NK-92 (cell line): ENCODE measurements around the gene AGXT2.

Experiments
- DNase-seq: peaks from one replicate; lab custom pipeline; 2025; ENCODE audit not compliant: unreplicated experiment; lab: John Stamatoyannopoulos, UW

Gene AGXT2, protein sequence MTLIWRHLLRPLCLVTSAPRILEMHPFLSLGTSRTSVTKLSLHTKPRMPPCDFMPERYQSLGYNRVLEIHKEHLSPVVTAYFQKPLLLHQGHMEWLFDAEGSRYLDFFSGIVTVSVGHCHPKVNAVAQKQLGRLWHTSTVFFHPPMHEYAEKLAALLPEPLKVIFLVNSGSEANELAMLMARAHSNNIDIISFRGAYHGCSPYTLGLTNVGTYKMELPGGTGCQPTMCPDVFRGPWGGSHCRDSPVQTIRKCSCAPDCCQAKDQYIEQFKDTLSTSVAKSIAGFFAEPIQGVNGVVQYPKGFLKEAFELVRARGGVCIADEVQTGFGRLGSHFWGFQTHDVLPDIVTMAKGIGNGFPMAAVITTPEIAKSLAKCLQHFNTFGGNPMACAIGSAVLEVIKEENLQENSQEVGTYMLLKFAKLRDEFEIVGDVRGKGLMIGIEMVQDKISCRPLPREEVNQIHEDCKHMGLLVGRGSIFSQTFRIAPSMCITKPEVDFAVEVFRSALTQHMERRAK

DNA sequence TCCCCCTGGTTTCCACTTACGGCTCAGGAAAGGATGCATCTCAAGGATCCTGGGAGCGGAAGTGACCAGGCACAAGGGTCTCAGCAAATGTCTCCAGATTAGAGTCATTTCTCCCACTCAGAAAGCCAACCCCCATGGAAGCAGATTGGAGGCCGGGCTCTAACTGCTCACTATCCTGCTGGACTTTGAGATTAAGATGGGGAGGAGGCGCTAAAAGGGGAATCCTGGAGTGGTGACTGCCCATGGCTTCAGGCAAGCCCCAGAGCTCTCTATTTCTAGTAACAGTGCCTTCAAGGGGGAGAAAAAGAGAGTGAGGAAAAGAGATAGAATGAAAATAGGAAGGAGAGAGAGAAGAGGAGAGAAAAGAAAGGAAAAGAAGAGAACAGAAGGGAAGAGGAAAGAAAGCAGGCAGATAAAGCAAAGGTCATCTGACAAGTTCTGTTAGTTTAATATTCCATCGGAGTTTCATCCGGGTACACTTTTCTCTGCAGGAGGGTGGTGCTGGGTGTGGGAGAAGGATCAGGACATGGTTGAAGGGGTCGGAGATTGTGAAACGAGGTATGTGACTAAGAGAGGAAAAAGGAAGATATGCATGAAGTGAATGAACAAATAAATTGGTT, at the start of gene AGXT2:
AGXT2 (minus strand) TSS at position 165 of the 620 bp plus-strand sequence; CDS start at position 108, 57 bp downstream.
- DNase-seq, result no peak

DNA sequence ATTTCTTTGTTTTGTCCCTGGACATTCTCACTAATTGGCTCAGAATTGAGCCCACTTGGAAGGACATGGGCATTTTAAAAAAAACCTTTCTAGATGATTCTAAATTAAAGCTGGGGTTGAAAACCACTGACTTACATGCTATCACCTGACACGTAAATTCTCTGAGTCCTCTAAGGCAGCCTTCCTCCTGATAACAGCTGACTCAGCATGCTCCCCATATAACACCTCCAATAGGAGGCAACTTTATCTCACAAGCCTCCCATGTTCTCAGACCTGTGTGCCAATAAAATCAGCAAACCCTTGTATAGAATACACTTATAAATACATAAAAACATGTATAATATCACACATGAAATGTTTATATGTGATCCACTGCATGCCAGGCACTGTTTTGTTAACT, 49.2 kb upstream of the AGXT2 start:
- DNase-seq, result no peak

DNA sequence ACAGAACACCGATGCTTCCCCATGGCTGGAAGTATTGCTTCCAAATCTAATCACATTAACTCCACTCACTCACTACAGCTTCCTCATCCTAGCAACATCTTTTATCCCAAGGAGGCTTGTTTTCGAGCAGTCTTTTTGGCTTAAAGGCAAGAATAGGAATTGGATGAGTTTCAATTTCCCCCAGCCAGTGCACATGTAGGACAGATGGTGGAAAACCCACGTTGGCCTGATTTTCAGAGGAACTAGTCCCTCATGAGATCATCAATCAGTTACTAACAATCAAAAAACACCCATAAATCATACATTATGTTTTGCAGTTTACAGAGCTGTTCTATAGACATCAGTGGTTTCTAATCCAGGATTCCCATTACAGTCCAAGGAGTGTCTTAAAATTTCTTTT, 48.5 kb upstream of the AGXT2 start:
- no peak for DNase-seq

DNA sequence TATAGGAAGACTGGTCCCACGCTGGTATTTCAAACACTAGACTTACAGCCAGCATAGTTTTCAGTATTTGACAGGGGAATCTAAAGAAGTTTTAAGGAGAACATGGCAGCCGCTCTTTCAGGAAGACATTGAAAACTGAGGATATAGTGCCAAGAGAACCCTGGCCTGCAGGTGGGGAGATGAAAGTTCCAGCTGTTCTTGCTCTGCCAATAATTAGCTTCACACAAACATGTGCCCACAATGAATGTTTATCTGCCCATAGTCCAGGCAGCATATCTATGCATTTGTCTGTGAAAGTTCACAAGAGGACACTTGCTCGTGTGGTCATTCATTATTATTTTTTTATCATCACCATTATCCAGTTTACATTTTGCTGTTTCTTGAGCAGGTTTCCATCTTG, 47.6 kb upstream of the AGXT2 start:
- no peak for DNase-seq

DNA sequence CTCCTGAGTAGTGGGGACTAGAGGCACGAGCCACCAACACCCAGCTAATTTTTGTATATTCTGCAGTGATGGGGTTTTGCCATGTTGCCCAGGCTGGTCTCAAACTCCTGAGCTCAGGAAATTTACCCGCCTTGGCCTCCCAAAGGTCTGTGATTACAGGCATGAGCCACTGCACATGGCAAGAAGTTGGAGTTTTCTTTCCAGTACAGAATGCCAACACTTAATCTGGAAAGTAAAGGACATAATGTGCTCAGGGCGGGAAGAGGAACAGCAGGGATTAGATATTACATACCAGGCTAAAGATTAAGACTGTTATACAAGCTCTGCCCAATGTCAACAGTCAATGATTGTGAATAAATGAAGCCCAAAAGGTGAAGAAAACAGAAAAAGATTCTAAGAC, 47.2 kb upstream of the AGXT2 start:
- no peak for DNase-seq

DNA sequence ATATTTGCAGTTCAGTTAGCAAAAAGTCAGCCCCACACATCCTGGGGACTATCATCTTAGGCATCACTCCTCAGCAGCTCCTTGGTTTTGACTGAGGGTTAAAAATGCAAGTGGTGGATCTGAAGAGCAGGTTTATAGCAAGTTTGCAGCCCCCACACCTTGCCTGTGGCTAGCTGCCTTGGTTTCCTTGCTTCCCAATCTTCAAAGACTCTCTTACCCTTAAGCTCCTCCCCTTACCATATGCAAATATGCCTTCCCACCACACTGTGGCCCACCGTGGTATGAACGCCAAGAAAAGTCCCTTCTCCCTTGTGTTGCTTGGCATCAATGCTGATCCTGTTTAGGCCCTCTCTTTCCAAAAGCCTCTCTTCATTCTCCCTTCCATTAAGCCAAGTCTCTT, 45.0 kb upstream of the AGXT2 start:
- no peak for DNase-seq

DNA sequence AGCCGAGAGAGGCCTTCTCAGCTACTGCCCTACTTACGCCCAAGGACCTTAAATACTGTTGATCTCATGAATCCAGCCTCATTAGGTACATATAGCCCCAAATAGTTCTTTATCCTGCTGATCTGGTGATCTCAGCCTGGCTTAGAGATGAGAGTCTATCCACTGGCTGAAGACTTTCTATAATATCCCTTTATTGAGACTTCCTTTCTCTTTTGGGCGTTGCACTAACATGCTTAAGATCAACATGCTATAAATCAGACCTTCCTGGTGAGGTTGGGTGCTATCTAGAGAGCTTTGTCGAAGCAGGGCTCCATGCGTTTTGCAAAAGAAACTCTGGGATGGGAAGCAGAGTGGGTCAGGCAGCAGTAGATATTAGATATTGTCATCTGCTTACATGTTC, 44.0 kb upstream of the AGXT2 start:
- DNase-seq, result no peak

DNA sequence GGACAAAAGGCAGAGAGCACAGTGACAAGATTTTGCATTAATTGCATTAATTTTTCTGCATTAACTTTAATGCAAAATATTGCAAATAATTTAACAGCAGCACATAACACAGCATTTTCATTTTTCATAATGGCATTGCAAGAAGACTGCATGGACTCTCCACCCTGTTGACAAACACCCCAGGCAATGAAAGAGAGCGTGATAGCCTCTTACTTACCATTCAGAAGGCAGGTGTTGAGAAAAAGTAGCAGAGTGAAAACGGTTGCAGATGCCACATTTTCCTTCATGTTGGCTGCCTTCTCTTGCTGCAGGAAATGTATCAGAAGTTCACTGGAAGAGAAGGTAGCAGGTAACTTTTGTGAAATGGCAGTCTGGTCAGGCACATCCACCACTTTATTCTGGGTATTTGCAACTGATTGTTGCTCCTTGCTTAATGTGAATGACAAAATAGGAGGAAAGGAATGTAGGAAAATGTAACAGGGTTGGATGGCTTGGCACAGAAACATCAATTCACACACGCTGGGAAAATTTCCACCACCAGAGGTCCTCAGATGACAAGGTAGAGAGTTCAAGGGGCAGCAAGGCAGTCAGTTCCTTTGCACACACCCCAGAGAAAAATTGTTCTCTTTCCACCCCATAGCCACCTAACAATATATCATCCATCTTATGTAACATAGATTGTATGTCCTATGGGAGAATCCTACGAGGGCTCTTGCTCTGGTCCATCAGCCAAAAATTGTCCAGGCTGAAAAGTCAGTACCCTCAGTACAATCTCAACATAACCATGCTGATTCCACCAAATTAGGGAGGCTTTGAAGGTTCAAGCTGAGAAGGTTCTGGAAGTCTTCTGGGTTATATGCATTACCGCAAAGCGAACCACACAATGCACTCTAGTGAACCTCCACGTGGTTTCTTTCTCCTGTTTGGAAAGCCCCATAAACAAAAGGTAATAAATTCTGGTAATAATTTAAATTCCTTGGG, 41.9 kb upstream of the AGXT2 start:
- no peak for DNase-seq

DNA sequence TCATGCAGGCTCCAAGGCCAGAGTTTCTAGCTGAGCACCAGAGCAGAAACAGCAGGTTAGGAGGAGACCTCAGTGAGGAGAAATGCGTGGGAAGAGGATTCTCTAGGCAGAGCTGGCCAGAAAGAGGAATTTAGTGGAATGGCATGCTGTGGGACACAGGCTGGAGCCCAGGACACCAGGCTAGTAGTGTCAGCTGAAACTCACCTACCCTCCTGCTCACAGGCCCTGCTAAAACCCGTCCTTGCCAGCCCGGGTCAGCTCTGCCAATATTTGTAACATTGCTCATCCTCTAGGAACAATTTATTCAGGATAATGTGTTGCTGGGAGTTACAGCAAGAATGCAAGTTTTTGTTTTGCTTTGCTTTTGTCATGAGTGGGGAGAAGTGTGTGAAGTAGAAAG, 40.2 kb upstream of the AGXT2 start:
- no peak for DNase-seq

DNA sequence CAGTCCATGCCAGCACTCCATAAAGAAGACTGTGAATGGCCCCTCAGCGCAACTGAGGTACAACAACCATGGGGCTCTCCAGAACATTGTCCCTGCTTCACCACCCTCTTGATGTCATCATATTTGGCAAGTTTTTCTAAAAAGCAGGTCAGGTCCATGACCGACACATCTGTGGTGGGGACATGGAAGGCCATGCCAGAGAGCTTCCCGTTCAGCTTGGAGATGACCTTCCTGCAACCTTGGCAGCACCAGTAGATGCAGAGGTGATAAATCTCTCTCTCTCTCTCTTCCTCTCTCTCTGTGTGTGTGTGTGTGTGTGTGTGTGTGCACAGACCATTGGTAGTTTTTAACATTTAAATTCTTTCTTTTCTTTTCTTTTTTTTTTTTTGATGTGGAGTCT, 35.4 kb upstream of the AGXT2 start:
- no peak for DNase-seq

DNA sequence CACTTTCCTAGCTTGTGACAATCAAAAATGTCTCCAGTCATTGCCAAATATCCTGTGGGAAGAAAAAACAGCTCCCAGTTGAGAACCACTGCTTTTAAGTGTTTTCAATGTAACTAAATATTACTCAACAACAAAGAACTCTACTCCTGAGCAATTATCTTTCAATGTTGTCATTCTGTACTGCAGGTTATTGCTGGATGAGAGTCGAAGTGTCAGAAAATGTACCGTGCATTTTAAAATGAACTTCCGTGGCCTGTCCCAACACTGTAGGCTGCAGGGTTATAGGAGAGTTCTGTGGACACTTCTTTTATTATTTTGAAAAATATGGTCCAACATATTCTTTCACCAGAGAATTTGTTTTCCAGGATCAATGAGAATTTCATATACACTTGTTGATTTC, 34.8 kb upstream of the AGXT2 start:
- DNase-seq, result no peak

DNA sequence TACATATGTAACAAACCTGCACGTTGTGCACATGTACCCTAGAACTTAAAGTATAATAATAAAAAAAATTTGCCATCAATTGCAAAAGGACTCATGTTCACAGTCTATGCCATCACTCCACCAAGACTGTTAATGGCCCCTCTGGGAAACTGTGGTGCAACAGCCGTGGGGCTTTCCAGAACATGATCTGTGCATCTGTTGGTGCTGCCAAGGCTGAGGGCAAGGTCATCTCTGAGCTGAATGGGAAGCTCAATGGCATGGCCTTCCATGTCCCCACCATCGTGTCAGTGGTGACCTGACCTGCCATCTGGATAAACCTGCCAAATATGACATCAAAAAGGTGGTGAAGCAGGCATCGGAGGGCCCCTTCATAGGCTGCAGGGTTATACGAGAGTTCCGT, 33.4 kb upstream of the AGXT2 start:
- DNase-seq, result no peak

DNA sequence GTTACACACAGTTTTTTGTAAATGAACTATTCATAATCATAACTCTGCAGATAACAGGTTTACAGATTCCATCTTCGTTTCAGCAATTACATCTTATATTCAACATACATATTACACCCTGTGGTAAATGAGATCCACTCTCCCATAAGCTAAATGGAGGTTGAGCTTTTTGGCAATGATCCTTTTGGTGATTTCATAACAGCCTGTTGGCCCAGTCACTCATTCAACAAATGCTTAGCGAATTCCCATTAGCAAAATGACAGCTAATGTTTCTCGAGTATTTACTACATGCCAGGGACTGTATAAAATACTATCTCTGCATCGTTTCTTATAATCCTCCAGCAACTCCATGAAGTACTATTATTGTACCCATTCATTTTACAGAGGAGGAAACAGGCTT, 25.4 kb upstream of the AGXT2 start:
- no peak for DNase-seq

DNA sequence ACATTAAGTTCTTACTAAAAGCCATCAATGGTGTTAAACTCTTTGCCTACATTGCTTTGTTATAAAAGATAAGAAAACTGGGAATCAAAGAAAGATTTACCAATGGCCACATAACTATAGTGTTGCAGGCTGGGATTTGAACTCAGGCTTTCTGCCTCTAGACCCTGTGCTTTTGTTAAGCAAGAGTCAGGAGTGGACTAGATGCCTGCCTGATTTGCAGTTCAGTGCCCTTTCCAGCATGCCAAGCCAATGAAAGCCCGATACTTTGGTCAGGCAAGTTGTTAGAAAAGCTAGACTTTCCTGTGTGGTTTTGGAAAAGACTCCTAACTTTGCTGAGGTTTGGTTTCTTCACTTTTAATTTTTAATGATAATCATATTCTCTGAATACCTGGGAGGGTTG, 21.4 kb upstream of the AGXT2 start:
- no peak for DNase-seq

DNA sequence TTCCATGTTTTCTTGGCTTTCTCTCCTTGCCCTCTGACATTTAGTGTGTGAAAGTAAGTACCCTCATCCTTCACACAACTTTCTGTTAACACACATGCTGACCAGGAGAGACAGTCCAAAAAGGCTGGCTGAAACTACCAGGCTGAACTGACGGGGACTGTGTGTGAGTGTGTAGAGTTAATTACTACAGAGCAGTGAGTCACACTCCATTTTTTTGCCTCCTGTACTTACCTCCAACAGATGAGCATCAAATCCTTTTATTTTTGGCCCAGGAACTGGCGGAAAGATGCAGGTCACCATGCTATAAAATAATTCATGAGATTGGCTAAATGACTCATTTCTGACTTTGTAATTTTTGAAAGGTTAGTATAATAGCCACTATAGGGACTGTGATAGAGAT, 20.2 kb upstream of the AGXT2 start:
- DNase-seq, result no peak

DNA sequence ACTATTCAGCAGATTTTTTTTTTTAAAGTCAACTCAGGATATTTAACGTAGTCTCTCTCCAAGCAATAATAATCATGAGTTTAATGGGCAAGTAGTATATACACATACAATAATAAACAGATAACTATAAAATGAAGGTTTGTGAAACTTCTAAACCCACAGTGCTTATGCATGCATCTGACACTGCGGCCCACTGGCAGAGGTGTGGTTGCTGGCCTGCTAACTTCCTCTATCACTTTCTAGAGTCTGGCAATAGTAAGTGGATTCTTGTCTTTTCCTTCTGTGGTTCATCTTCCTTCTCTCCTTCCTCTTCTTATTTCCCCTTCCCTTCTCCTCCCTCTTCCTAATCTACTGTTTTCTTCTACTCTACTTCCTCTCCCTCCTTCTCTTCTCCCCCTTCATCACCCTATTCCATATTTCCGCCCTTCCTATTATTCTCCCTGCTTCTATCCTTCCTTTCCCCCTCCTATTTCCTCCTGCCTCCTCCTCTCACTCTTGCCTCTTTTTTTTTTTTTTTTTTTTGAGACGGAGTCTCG, 18.6 kb upstream of the AGXT2 start:
- no peak for DNase-seq

DNA sequence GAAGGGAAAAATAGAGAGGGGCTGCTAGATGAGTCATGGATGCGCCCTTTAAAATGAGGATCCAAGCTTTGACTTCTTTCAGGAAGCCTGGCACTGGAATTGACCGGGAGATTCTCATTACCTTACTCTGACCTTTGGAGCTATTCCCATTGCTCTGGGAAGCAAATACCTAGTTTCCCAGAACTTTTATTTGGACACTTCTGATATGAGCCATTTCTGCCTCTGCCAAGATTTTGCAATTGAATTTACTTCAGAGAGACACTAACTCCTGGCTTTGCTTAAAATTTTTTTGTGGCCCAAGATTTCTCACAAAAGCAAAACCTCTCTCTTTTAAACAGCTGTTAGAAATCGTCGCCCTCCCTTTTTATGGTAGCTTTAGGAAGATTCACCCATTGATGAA, 15.7 kb upstream of the AGXT2 start:
- DNase-seq, result no peak

DNA sequence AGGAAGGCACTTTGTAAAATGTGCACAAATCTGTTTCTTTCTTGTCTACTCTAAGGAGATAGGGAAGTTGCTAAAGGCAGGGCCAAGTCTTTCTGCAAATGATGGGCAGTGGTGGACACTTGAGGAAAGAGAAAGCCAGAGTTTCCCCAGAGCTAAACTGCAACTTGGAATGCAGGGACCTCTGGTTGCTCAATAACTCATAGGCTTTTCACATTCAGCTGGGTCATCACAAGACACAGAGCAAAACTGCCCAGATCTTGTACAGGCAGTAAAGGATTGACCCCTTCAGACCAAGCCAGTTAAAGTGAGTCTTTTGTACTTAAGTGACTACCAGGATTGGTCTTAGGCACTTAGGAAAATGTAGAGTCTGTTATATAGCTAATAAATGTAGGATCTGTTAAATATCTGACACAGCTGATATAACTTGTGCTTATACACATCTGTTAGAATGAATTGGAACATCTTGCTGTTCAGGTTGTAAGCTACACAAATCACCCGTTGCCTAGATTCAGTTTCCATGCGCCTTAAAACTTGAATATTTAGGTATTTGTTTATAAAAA, 13.5 kb upstream of the AGXT2 start:
- no peak for DNase-seq

DNA sequence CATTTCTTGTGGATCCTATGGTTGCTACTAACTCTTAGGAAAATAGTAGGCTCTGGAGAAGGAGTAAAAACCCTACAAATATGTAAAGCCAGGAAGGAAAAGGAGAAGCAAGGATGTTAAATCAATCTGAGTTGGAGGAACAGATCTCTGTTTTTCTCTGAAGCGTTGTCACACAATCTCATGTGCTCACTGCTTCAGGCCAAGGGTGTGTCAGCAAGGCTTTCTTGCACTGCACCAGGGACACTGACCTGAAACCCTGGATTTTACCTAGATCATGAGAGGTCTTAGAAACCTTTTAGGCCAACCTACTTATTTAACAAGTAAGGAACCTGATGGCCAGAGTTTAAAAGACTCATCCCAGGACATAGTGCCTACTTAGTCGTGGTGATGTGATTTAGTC, 12.5 kb upstream of the AGXT2 start:
- DNase-seq, result no peak

DNA sequence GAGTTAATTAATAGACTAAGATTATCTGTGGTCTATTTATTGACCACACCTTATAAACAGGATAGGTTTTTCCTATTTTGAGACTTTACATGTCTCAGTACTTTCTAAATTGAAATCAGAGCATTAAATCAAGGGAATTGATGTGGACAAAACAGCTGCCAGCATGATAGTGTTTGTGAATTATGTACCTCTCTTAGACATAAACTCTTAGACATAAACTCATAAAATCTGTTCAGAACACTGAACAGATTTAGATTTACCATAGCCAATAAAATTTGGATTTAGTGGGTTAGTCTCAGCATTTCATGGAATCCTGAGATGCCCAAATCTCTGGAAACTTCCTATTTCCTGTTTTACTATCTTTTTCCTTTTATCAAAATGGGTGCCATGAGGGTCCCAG, 11.5 kb upstream of the AGXT2 start:
- DNase-seq, result no peak

DNA sequence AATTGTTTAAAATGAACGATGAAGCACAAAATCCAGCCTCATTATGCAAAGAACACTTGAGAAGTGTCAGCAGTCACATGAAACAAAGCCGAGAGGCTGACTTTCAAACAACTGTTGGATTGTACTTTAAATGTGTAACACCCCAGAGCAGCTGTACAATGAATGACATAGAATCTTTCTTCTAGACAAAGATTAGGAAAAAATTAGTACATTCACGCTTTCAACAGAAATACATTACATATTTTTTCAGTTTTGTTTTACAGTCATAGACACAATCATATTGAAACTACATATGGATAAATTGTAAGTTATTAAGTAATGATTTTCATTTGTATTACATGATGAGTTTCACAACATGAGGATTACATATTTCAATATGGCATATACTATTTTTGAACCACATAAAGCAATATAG, 10.6 kb upstream of the AGXT2 start:
- no peak for DNase-seq
